SK-N-MC (cell line): ENCODE results near the gene CAPN2.

Source experiments
- DNase-seq: peaks from one replicate; pipeline ENCODE4 v3.0.0-alpha.2; 2011; ENCODE audit warnings: low read depth, low spot score
- H3K27ac ChIP-seq: fragments of 200-600 bp; sonication (generic); 2 replicates; pipeline ENCODE4 v1.5.1; 2016; ENCODE audit warnings: mixed run types
- H3K36me3 ChIP-seq: fragments of 200-600 bp; sonication (generic); 2 replicates; pipeline ENCODE4 v1.6.1; 2017; ENCODE audit warnings: antibody characterized with exemption, low read length, mixed read lengths; ENCODE audit not compliant: insufficient read depth
- H3K4me3 ChIP-seq: fragments of 200-600 bp; sonication (generic); 2 replicates; pipeline ENCODE4 v1.5.1; 2016
- H3K9ac ChIP-seq: fragments of 200-600 bp; sonication (generic); 2 replicates; pipeline ENCODE4 v1.8.0; 2017; ENCODE audit warnings: mixed run types, mixed read lengths; ENCODE audit not compliant: insufficient read length
- H3K9me3 ChIP-seq: fragments of 200-600 bp; sonication (generic); 2 replicates; pipeline ENCODE4 v1.6.1; 2017; ENCODE audit warnings: low read depth, mild to moderate bottlenecking, antibody characterized with exemption, low read length, moderate library complexity, mixed read lengths
- EZH2 ChIP-seq: fragments of 200-600 bp; sonication (generic); IDR thresholded peaks from one replicate; pipeline ENCODE4 v1.6.1; 2017; ENCODE audit warnings: antibody characterized with exemption
- FOXP2 ChIP-seq: optimal IDR thresholded peaks from 2 replicates; pipeline ENCODE3; 2011; ENCODE audit warnings: mild to moderate bottlenecking, moderate library complexity; ENCODE audit not compliant: insufficient read depth; ENCODE audit errors: extremely low read length, control extremely low read depth
- POLR2AphosphoS5 ChIP-seq: IDR thresholded peaks from 2 replicates; pipeline ENCODE4 v1.6.1; 2012; ENCODE audit warnings: mild to moderate bottlenecking, low read depth, low read length, borderline replicate concordance

The CAPN2 gene

DNA sequence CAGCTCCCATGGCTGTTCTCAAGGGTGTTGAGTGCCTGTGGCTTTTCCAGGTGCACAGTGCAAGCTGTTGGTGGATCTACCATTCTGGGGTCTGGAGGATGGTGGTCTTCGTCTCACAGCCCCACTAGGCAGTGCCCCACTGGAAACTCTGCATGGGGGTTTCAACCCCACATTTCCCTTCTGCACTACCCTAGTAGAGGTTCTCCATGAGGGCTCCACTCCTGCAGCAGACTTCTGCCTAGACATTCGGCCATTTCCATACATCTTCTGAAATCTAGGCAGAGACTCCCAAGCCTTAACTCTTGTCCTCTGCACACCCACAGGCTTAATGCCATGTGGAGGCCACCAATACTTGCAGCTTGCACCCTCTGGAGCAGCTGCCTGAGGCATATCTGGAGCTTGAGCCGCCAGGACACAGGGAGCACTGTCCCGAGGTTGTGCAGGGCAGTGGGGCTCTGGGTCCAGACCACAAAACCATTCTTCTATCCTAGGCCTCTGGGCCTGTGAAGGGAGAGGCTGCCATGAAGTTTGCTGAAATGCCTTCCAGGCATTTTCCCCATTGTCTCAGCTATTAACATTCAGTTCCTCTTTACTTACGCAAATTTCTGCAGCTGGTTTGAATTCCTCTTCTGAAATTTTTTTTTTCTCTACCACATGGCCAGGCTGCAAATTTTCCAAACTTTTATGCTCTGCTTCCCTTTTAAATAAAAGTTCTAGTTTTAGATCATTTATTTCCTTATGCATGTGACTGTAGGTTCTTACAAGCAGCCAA is 38.0 kb upstream of the CAPN2 start:
- Histone ChIP-seq H3K36me3 (no peaks in the 10 kb centered on the region), H3K4me3 (no peak overlapping the region), H3K9ac (no peak overlapping the region), H3K27ac (peak overlapping the region; percentile 28), H3K9me3 (no peaks in the 10 kb centered on the region)
- peak; percentile 22 for DNase-seq
- TF ChIP-seq EZH2 (no peak), POLR2AphosphoS5 (no peak), FOXP2 (no peak)

DNA sequence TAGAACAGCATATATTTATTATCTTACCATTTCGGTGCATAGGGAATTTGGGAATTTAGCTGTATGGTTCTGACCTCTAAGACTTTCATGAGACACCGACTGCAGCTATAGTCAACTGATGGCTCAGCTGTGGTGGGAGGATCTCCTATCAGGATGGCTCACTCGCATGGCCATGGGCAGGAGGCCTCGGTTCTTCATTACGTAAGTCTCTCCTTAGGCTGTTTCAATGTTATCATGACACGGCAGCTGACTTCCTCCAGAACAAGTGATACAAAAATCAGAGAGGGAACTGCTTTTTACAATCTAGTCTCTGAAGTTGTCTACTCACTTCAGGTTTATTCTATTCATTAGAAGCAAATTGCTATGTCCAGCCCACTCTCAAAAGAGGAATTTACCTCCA is 33.5 kb upstream of the CAPN2 start:
- DNase-seq: no peak
- TF ChIP-seq POLR2AphosphoS5: no peak
- Histone ChIP-seq H3K36me3 (no peaks in the 10 kb centered on the region), H3K9ac (no peak overlapping the region), H3K27ac (no peak overlapping the region), H3K4me3 (no peak overlapping the region), H3K9me3 (no peaks in the 10 kb centered on the region)

DNA sequence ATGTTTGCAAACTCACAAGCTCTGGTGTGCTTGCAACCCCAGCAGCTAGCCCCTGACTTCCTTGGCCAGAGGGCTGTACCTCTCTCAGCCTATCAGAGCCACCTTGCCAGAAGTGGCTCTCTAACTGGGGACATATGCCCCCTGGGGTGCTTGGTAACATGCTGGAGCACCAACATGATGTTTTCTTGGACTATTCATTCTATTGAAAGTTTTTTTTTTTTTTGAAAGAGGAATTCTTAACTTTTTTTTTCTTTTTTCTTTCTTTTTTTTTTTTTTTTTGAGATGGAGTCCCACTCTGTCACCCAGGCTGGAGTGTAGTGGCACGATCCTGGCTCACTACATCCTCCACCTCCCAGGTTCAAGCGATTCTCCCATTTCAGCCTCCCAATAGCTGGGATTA is 32.2 kb upstream of the CAPN2 start:
- TF ChIP-seq EZH2: no peak
- TF ChIP-seq FOXP2: no peak
- no peak for TF ChIP-seq POLR2AphosphoS5
- Histone ChIP-seq H3K9ac (no peak overlapping the region), H3K36me3 (no peaks in the 10 kb centered on the region), H3K4me3 (no peak overlapping the region), H3K27ac (no peak overlapping the region), H3K9me3 (no peaks in the 10 kb centered on the region)
- DNase-seq: no peak

DNA sequence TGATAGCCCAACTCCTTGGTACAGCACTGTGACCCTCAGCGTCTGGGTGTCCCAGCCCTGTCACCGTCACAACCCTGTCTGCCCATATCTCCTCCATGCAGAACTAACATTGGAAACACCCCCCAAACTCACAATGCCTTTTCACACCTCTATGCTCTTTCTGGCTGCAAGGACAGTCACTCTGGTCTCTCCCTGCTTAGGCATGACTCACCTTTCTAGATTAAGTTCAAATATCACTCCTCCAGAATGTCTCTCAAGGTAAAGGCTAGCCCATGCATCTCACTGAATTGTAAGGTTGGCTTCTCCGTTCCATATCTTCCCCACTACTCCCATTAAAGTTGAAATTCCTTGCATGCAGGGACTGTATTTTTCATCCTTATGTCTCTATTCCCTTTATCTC is 29.8 kb upstream of the CAPN2 start:
- TF ChIP-seq FOXP2: no peak
- DNase-seq: no peak

DNA sequence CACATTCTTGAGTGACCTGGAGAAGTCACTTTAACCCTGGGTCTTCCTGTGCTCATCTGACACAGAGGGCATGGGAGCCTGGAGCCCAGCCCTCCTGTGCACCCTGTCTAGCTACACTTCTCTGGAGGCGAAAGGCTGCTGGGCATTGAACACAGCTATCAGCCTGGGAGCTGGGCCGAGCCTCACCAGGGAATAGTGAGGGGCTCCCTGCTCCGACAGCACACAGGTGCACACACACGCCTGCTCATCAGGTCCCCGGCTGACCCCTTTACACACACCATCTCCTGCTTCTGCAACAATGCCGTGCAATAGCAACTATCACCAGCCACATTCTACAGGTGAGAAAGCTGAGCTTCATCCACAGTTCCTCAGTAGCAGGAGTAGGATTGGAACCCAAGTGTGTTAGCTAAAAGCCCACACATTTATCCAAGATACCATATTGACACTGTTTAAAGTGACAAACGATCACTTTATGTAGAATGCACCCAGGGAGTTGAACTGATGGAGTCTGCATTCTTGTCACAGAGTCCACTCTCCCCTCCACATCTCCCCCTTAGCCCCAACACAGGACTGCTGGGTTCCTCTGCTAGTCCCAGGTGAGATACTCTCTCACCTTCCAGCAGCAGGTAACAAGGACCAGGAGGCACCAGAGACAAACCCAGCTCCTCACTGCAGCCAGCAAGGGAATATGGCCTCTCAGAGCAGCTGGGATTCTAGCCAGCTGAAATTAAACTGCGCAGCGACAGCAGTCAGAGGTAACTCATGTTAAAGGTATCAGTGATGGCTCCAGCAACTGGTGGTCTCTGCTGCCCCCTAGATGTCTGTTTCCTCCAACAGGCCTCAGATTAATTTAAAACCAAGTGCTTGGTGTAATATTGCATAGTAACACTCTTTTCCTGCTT is 28.5 kb upstream of the CAPN2 start:
- Histone ChIP-seq H3K9ac (no peak overlapping the region), H3K4me3 (no peak overlapping the region), H3K36me3 (no peaks in the 10 kb centered on the region), H3K27ac (no peak overlapping the region), H3K9me3 (no peaks in the 10 kb centered on the region)
- TF ChIP-seq FOXP2: no peak
- TF ChIP-seq EZH2: no peak
- TF ChIP-seq POLR2AphosphoS5: no peak
- no peak for DNase-seq

More for the DNA sequence above, 29.8 kb upstream of the CAPN2 start:
- Histone ChIP-seq H3K36me3 (no peaks in the 10 kb centered on the region), H3K9ac (no peak overlapping the region), H3K27ac (no peak overlapping the region), H3K4me3 (no peak overlapping the region), H3K9me3 (no peaks in the 10 kb centered on the region)

DNA sequence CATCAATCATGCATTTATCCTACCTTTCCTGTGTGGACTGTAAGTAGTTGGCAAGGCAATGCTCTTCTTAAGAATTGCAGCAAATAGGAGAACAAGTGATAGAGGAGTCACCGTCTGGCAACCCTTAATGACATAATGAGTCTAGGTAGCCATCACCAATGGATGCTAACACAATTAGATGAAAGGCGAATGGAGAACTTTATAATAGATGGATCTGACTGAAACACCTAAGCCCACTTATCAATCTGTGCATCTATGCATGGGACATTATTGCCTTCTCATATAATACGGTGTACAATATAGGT is 27.9 kb upstream of the CAPN2 start:
- no peak for DNase-seq
- TF ChIP-seq EZH2: no peak
- no peak for TF ChIP-seq FOXP2
- no peak for TF ChIP-seq POLR2AphosphoS5
- Histone ChIP-seq H3K4me3 (no peak overlapping the region), H3K9me3 (no peaks in the 10 kb centered on the region), H3K9ac (no peak overlapping the region), H3K36me3 (no peaks in the 10 kb centered on the region), H3K27ac (no peak overlapping the region)

DNA sequence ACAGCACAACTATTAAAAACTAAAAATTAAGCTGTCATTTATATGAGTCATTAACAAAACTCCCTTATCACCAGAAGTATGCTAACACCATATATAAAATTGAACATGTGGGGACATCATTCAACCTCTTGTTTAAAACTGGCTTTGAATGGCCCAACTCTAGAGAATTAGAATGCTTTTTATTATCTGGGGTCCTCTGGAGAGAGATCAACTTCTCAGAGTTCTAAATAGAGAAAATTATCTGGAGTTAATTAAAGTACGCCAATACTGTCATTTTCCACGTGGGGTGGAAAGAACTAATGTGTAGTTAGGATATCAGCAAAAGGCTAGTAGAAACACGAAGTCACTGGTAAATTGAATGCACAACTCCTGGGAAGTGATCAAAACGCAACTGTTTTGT is 21.2 kb upstream of the CAPN2 start:
- Histone ChIP-seq H3K9ac (no peak overlapping the region), H3K9me3 (no peaks in the 10 kb centered on the region), H3K36me3 (no peaks in the 10 kb centered on the region), H3K4me3 (no peak overlapping the region), H3K27ac (peak overlapping the region; percentile 4; the same call in 1 of the 2 replicates)
- no peak for TF ChIP-seq EZH2
- no peak for TF ChIP-seq POLR2AphosphoS5
- TF ChIP-seq FOXP2: no peak
- DNase-seq: no peak

DNA sequence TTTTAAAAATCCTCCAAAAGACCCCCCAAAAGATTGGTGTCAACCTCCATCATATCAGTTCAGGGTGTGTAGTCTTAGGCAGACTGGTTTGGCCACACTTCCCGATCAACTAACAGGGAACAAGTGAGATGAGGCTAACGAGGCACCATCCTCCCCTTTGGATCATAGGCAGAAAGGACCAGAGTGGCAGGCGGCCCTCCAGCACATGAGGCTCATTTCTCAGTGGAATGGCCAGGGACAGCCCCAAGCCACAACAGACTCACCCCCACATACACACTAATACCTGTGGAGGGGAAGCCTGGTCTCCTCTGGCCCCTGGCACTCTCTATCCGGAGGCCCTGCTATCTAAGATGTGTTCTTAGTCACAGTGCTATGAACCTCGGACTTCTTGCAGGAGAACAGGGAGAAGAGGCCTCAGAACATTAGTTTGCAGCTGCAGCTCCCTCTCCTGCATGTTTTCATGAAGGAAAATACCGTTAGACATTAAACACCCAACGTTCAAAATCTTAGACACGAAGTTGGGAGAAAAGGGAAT is 17.3 kb upstream of the CAPN2 start:
- TF ChIP-seq EZH2 (no peak), POLR2AphosphoS5 (no peak), FOXP2 (no peak)
- no peak overlapping the region for H3K4me3 ChIP-seq
- no peak overlapping the region for H3K27ac ChIP-seq
- H3K9ac ChIP-seq: no peak overlapping the region
- no peak for DNase-seq
- H3K9me3 ChIP-seq: no peaks in the 10 kb centered on the region
- no peaks in the 10 kb centered on the region for H3K36me3 ChIP-seq
